ENCODE measurements around the gene PTDSS2.

DNA sequence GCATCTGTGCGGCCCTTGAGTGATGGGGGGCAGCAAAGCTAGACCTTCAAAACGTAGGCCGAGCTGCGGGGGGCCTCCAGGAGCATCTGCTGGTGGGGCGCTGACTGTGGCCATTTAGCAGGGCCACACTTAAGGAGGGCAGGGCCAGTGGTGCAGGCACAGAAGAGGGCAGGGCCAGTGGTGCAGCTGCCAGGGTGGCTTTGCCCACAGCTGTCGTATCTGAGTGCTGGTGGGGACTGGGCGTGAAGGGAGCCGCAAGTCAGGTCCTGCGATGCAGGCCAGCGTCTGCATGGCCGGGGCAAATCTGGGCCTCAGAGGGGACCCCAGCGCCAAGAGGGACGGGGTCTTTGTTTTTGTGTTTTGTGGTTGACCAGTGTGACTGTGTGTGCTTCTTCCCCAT is 29.2 kb downstream of the PTDSS2 start:
- TF ChIP-seq, protein P1, sequence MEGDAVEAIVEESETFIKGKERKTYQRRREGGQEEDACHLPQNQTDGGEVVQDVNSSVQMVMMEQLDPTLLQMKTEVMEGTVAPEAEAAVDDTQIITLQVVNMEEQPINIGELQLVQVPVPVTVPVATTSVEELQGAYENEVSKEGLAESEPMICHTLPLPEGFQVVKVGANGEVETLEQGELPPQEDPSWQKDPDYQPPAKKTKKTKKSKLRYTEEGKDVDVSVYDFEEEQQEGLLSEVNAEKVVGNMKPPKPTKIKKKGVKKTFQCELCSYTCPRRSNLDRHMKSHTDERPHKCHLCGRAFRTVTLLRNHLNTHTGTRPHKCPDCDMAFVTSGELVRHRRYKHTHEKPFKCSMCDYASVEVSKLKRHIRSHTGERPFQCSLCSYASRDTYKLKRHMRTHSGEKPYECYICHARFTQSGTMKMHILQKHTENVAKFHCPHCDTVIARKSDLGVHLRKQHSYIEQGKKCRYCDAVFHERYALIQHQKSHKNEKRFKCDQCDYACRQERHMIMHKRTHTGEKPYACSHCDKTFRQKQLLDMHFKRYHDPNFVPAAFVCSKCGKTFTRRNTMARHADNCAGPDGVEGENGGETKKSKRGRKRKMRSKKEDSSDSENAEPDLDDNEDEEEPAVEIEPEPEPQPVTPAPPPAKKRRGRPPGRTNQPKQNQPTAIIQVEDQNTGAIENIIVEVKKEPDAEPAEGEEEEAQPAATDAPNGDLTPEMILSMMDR (IDR thresholded peaks at IDR 0.05), result no peak
- no peak for TF ChIP-seq POLR2A (IDR thresholded peaks at IDR 0.05; ENCODE audit: low read depth)
- TF ChIP-seq POLR2AphosphoS5 (IDR thresholded peaks at IDR 0.05), result no peak
- no peak for TF ChIP-seq EP300 (IDR thresholded peaks at IDR 0.05)
